Gastroesophageal sphincter (tissue), 3 donors: ENCODE data around the gene ERBB4.

Experiments used
- POLR2A ChIP-seq, 2 donors: fragments of 450-650 bp; IDR thresholded peaks; one replicate each; pipeline ENCODE4 v1.6.1; 2017; ENCODE audit warnings: antibody characterized with exemption in 2 of 2, mild to moderate bottlenecking in 2 of 2, moderate library complexity in 1 of 2
- POLR2AphosphoS5 ChIP-seq: sonication (generic); formaldehyde crosslinking; IDR thresholded peaks from one replicate; pipeline ENCODE4 v1.6.1; 2017; ENCODE audit warnings: antibody characterized with exemption
- TF ChIP-seq, protein P1 (sequence below), 4 experiments: fragments of 200-600 bp in 2 of 4; fragments of 450-650 bp in 2 of 4; sonication (generic) in 1 of 4; IDR thresholded peaks; one replicate each; pipeline ENCODE4 v1.5.1; 2017 to 2019; ENCODE audit warnings: antibody characterized with exemption in 4 of 4, mild to moderate bottlenecking in 2 of 4, moderate library complexity in 2 of 4

DNA sequence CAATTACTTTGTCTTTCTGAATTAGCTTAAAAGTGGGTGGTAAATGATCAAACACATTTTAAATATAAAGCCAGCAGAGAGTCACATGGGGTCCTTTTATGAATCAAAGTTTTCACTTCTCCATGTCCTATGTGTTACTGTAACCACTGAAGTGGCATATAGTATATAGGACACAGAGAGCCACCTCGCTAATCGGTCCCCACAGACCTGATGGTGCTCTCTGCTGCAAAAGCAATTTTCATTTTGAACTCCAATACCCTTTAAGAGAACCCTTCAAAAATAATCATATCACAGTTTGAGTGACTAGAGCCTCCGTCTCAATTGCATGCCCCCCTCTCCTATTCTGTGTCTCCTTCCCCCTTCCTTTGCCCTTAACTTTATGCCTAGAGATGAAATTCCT lies 272.8 kb downstream of the ERBB4 start:
- TF ChIP-seq, protein P1, sequence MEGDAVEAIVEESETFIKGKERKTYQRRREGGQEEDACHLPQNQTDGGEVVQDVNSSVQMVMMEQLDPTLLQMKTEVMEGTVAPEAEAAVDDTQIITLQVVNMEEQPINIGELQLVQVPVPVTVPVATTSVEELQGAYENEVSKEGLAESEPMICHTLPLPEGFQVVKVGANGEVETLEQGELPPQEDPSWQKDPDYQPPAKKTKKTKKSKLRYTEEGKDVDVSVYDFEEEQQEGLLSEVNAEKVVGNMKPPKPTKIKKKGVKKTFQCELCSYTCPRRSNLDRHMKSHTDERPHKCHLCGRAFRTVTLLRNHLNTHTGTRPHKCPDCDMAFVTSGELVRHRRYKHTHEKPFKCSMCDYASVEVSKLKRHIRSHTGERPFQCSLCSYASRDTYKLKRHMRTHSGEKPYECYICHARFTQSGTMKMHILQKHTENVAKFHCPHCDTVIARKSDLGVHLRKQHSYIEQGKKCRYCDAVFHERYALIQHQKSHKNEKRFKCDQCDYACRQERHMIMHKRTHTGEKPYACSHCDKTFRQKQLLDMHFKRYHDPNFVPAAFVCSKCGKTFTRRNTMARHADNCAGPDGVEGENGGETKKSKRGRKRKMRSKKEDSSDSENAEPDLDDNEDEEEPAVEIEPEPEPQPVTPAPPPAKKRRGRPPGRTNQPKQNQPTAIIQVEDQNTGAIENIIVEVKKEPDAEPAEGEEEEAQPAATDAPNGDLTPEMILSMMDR (IDR thresholded peaks at IDR 0.05) = no peak
- TF ChIP-seq POLR2A (IDR thresholded peaks at IDR 0.05) (no peak), POLR2AphosphoS5 (no peak)
